ENCODE measurements around the gene RAB36. TPM values are rescaled to one million over a fixed set of nuclear protein-coding genes. Genes with fewer than 3 reads are reported as not detected.

RAB36 gene
- total and polyA plus RNA-seq, 4 donors = 4.4 to 27.5 (median 9.6) TPM

- Histone ChIP-seq H3K9ac (ENCODE audit: insufficient read depth in 1 of 2, low read length in 2 of 2) (no peak overlapping the region), H3K36me3 (ENCODE audit: control insufficient read depth in 4 of 4, insufficient read depth in 4 of 4, low read length in 4 of 4) (no peaks in the 10 kb centered on the region), H3K4me1 (ENCODE audit: control insufficient read depth in 5 of 5, insufficient read depth in 5 of 5, low read length in 5 of 5) (peaks cover 3 to 35% (median 14%) of the 10 kb centered on the region in 5 donors), H3K27me3 (ENCODE audit: control insufficient read depth in 3 of 3, insufficient read depth in 3 of 3, low read length in 2 of 3) (no peaks in the 10 kb centered on the region), H3K27ac (ENCODE audit: low read depth in 1 of 2, low read length in 1 of 2) (no peak overlapping the region), H3K4me3 (no peak overlapping the region), H3K9me3 (ENCODE audit: control insufficient read depth in 4 of 4, insufficient read depth in 3 of 4, low read length in 3 of 4) (peaks cover 0 to 2% (median 0%) of the 10 kb centered on the region in 4 donors)
- 45 to 53% methylated on average over 3 of the region's 3 CpGs for WGBS, 2 donors
- ATAC-seq (ENCODE audit: insufficient read depth, low FRiP score) (no peak), DNase-seq (no peak)
- TF ChIP-seq CTCF (IDR thresholded peaks at IDR 0.05; ENCODE audit: control extremely low read depth, extremely low read depth) = no peak
These were observed 39.0 kb downstream of the RAB36 start for GRCh38 chr22:23184100-23184763.

GRCh38 chr22:23184764-23185113 lies 39.5 kb downstream of the RAB36 start:
- H3K9ac ChIP-seq (ENCODE audit: insufficient read depth in 1 of 2, low read length in 2 of 2) = no peak overlapping the region

GRCh38 chr22:23187211-23187610 lies 41.9 kb downstream of the RAB36 start:
- Histone ChIP-seq H3K36me3 (ENCODE audit: control insufficient read depth in 4 of 4, insufficient read depth in 4 of 4, low read length in 4 of 4) (no peaks in the 10 kb centered on the region), H3K4me1 (ENCODE audit: control insufficient read depth in 5 of 5, insufficient read depth in 5 of 5, low read length in 5 of 5) (peaks cover under 1 to 21% (median 11%) of the 10 kb centered on the region in 5 donors), H3K4me3 (no peak overlapping the region), H3K9me3 (ENCODE audit: control insufficient read depth in 4 of 4, insufficient read depth in 3 of 4, low read length in 3 of 4) (no peaks in the 10 kb centered on the region), H3K27ac (ENCODE audit: low read depth in 1 of 2, low read length in 1 of 2) (no peak overlapping the region), H3K9ac (ENCODE audit: insufficient read depth in 1 of 2, low read length in 2 of 2) (no peak overlapping the region), H3K27me3 (ENCODE audit: control insufficient read depth in 3 of 3, insufficient read depth in 3 of 3, low read length in 2 of 3) (no peaks in the 10 kb centered on the region)
- DNase-seq (no peak), ATAC-seq (ENCODE audit: insufficient read depth, low FRiP score) (no peak)
- 40 to 59% methylated on average over 4 of the region's 4 CpGs for WGBS, 2 donors
- TF ChIP-seq CTCF (IDR thresholded peaks at IDR 0.05; ENCODE audit: control extremely low read depth, extremely low read depth) = no peak

More at GRCh38 chr22:23184764-23185113, 39.5 kb downstream of the RAB36 start:
- no peak for DNase-seq
- Histone ChIP-seq H3K36me3 (ENCODE audit: control insufficient read depth in 4 of 4, insufficient read depth in 4 of 4, low read length in 4 of 4) (no peaks in the 10 kb centered on the region), H3K9me3 (ENCODE audit: control insufficient read depth in 4 of 4, insufficient read depth in 3 of 4, low read length in 3 of 4) (peaks cover 0 to 2% (median 0%) of the 10 kb centered on the region in 4 donors), H3K27ac (ENCODE audit: low read depth in 1 of 2, low read length in 1 of 2) (no peak overlapping the region), H3K27me3 (ENCODE audit: control insufficient read depth in 3 of 3, insufficient read depth in 3 of 3, low read length in 2 of 3) (no peaks in the 10 kb centered on the region), H3K4me3 (no peak overlapping the region), H3K4me1 (ENCODE audit: control insufficient read depth in 5 of 5, insufficient read depth in 5 of 5, low read length in 5 of 5) (peaks cover 3 to 33% (median 15%) of the 10 kb centered on the region in 5 donors)
- TF ChIP-seq CTCF (IDR thresholded peaks at IDR 0.05; ENCODE audit: control extremely low read depth, extremely low read depth) = no peak
- WGBS, 2 donors = 27 to 57% methylated on average over 5 of the region's 5 CpGs
- ATAC-seq (ENCODE audit: insufficient read depth, low FRiP score) = no peak

Data from lung (tissue), 12 donors.